B cell (primary cell): ENCODE data around the gene TGFBR2. TPM values are rescaled to one million over a fixed set of nuclear protein-coding genes. Genes with fewer than 3 reads are reported as not detected.

Source experiments
- ATAC-seq: fragments of 200-7000 bp; cut with Tn5 transposase; one replicate; pipeline ENCODE4 v1.10.0; 2021; ENCODE audit warnings: low read depth, mild to moderate bottlenecking, moderate number of reproducible peaks, moderate library complexity
- CTCF ChIA-PET: fragments of 350-600 bp; sonication (Branson Sonifier 250); formaldehyde crosslinking; loops from one replicate; lab custom pipeline; 2021; ENCODE audit warnings: antibody characterized with exemption, inconsistent platforms; lab: Charles Lee
- POLR2A ChIA-PET: fragments of 350-600 bp; sonication (Branson Sonifier 250); formaldehyde crosslinking; loops from one replicate; lab custom pipeline; 2021; ENCODE audit warnings: antibody characterized with exemption; lab: Charles Lee
- DNase-seq: peaks from one replicate; pipeline ENCODE4 v3.0.0; 2013
- H2AFZ ChIP-seq: 2 replicates; pipeline ENCODE4 v1.6.1; 2012; ENCODE audit warnings: mild to moderate bottlenecking, low read depth, low read length; ENCODE audit not compliant: insufficient read depth, poor library complexity, severe bottlenecking
- H3K27ac ChIP-seq, 2 donors: 1 replicate in 1 of 2; 2 replicates in 1 of 2; pipeline ENCODE4 v1.5.1; 2012 to 2013; ENCODE audit warnings: low read length in 2 of 2, mild to moderate bottlenecking in 2 of 2, moderate library complexity in 1 of 2
- H3K27me3 ChIP-seq, 4 experiments: fragments of 200-600 bp in 1 of 4; sonication (generic) in 1 of 4; replicated peaks in 1 of 4; 1 replicate in 2 of 4; 2 replicates in 2 of 4; pipeline versions ENCODE4 v1.6.1 to v1.7.0; 2013 to 2016; ENCODE audit warnings: low read length in 3 of 4, mild to moderate bottlenecking in 2 of 4, mixed read lengths in 1 of 4, moderate library complexity in 1 of 4; ENCODE audit not compliant: insufficient read depth in 4 of 4, control insufficient read depth in 3 of 4; ENCODE audit errors: control extremely low read depth in 1 of 4
- H3K36me3 ChIP-seq, 2 experiments: replicated peaks in 1 of 2; 1 replicate in 1 of 2; 2 replicates in 1 of 2; pipeline versions ENCODE4 v1.6.1 to v1.7.1; 2013; ENCODE audit warnings: low read length in 1 of 2; ENCODE audit not compliant: insufficient read depth in 2 of 2, control insufficient read depth in 1 of 2; ENCODE audit errors: control extremely low read depth in 1 of 2, extremely low read depth in 1 of 2
- H3K4me1 ChIP-seq, 2 donors: fragments of 200-600 bp in 1 of 2; sonication (generic) in 1 of 2; 1 replicate in 1 of 2; 2 replicates in 1 of 2; pipeline versions ENCODE4 v1.5.1 to v1.6.1; 2013 to 2017; ENCODE audit warnings: low read length in 2 of 2; ENCODE audit not compliant: control insufficient read depth in 2 of 2, insufficient read depth in 2 of 2
- H3K4me2 ChIP-seq: replicated peaks from 2 replicates; pipeline ENCODE3; 2012; ENCODE audit warnings: mild to moderate bottlenecking, low read depth, low read length; ENCODE audit not compliant: poor library complexity, severe bottlenecking
- H3K4me3 ChIP-seq, 5 experiments: fragments of 200-600 bp in 1 of 5; sonication (generic) in 1 of 5; 1 replicate in 3 of 5; 2 replicates in 2 of 5; pipeline versions ENCODE4 v1.5.1 to v1.7.0; 2011 to 2016; ENCODE audit warnings: low read length in 4 of 5, mild to moderate bottlenecking in 4 of 5, low read depth in 2 of 5, control low read depth in 1 of 5, moderate library complexity in 1 of 5; ENCODE audit not compliant: insufficient read depth in 1 of 5; ENCODE audit errors: control extremely low read depth in 1 of 5, extremely low read depth in 1 of 5
- H3K79me2 ChIP-seq: fragments of 200-600 bp; sonication (generic); one replicate; pipeline ENCODE4 v1.6.0; 2016; ENCODE audit warnings: low read length; ENCODE audit not compliant: control insufficient read depth, insufficient read depth
- H3K9ac ChIP-seq: fragments of 200-600 bp; sonication (generic); 2 replicates; pipeline ENCODE4 v1.6.1; 2017; ENCODE audit warnings: mild to moderate bottlenecking, low read length, moderate library complexity
- H3K9me3 ChIP-seq, 3 donors: one replicate each; pipeline versions ENCODE4 v1.6.1 to v1.7.1; 2013; ENCODE audit warnings: low read length in 2 of 3; ENCODE audit not compliant: control insufficient read depth in 2 of 3, insufficient read depth in 1 of 3; ENCODE audit errors: control extremely low read depth in 1 of 3
- H4K20me1 ChIP-seq: 2 replicates; pipeline ENCODE4 v1.6.0; 2012; ENCODE audit warnings: mild to moderate bottlenecking, low read length; ENCODE audit not compliant: insufficient read depth, control insufficient read depth, poor library complexity, severe bottlenecking
- H3K27ac Mint-ChIP-seq: one replicate; pipeline ENCODE4 v1.8.0; 2021; ENCODE audit warnings: mixed read lengths
- H3K27me3 Mint-ChIP-seq: one replicate; pipeline ENCODE4 v1.8.0; 2021; ENCODE audit warnings: mixed read lengths
- H3K4me1 Mint-ChIP-seq: one replicate; pipeline ENCODE4 v1.8.0; 2021; ENCODE audit warnings: mixed read lengths
- H3K4me3 Mint-ChIP-seq: one replicate; pipeline ENCODE4 v1.8.0; 2021; ENCODE audit warnings: mixed read lengths
- H3K9me3 Mint-ChIP-seq: one replicate; pipeline ENCODE4 v1.8.0; 2022; ENCODE audit warnings: mixed read lengths; ENCODE audit not compliant: insufficient read depth
- CTCF ChIP-seq: fragments of 200-600 bp; IDR thresholded peaks from one replicate; pipeline ENCODE4 v1.8.0; 2022; ENCODE audit warnings: antibody characterized with exemption, mild to moderate bottlenecking
- EZH2 ChIP-seq: IDR thresholded peaks from 2 replicates; pipeline ENCODE4 v1.6.1; 2012; ENCODE audit warnings: borderline replicate concordance, low read depth, mild to moderate bottlenecking, moderate library complexity, low read length; ENCODE audit not compliant: insufficient read depth, poor library complexity, severe bottlenecking
- WGBS: methylation state at CpG from one replicate; pipeline ENCODE4 v1.1.5; 2013; ENCODE audit warnings: missing lambda C conversion rate; ENCODE audit not compliant: insufficient coverage; 5-methylcytosine and 5-hydroxymethylcytosine counted together
- intact Hi-C: fragments of 100-400 bp; cut with micrococcal nuclease; formaldehyde crosslinking; loops from one replicate; pipeline ENCODE4 v1.10.0; 2022
- polyA plus RNA-seq: library from polyadenylated mRNA; depleted of rRNA; stranded (reverse); fragments of >200 nt; gene quantifications from 2 replicates; pipeline ENCODE4 v1.2.3, GENCODE V29; 2012
- total RNA-seq, 2 donors: library from RNA; stranded (reverse); fragments of 120-200 nt in 1 of 2; gene quantifications; 1 replicate in 1 of 2; 2 replicates in 1 of 2; pipeline versions ENCODE4 v1.2.3 to v1.2.4, GENCODE V29; 2013 to 2022

Gene TGFBR2
- total and polyA plus RNA-seq, 2 donors (not counting 1 experiment from before 2014, with no cell fraction given): 68.7 to 189 TPM

GRCh38 chr3:30577788-30578187, 28.6 kb upstream of the TGFBR2 start:
- DNase-seq (no peak), ATAC-seq (no peak)
- Histone ChIP-seq H3K4me2 (peak overlapping the region; percentile 11), H3K27me3 (no peaks in the 10 kb centered on the region), H3K36me3 (no peaks in the 10 kb centered on the region), H4K20me1 (no peaks in the 10 kb centered on the region), H3K79me2 (no peaks in the 10 kb centered on the region), H3K27ac (no peak overlapping the region), H2AFZ (no peak overlapping the region), H3K4me1 (peaks cover 13 to 14% of the 10 kb centered on the region in 2 donors), H3K9me3 (no peaks in the 10 kb centered on the region), H3K4me3 (no peak overlapping the region), H3K9ac (no peak overlapping the region)
- Mint-ChIP-seq H3K27ac (no peak overlapping the region), H3K4me3 (no peak overlapping the region), H3K27me3 (no peaks in the 10 kb centered on the region), H3K4me1 (peaks cover 23% of the 10 kb centered on the region), H3K9me3 (no peaks in the 10 kb centered on the region)
- TF ChIP-seq CTCF: no peak
- ChIA-PET CTCF (no interaction called here), POLR2A (no interaction called here)
- intact Hi-C loops: no loop called here

- ATAC-seq: no peak
- no peak overlapping the region for H3K4me3 Mint-ChIP-seq
These were observed 27.9 kb upstream of the TGFBR2 start for GRCh38 chr3:30578479-30578878.

More at GRCh38 chr3:30578479-30578878, 27.9 kb upstream of the TGFBR2 start:
- H3K27ac ChIP-seq: no peak overlapping the region
- no peak overlapping the region for H3K4me3 ChIP-seq
- ChIA-PET CTCF (no interaction called here), POLR2A (no interaction called here)
- WGBS: 83% methylated on average over 4 of the region's 4 CpGs
- H3K9ac ChIP-seq: no peak overlapping the region
- DNase-seq: no peak
- intact Hi-C loops: no loop called here
- H3K36me3 ChIP-seq: no peaks in the 10 kb centered on the region
- no peaks in the 10 kb centered on the region for H4K20me1 ChIP-seq
- peaks cover 13 to 14% of the 10 kb centered on the region in 2 donors for H3K4me1 ChIP-seq
- no peaks in the 10 kb centered on the region for H3K27me3 Mint-ChIP-seq
- peaks cover 23% of the 10 kb centered on the region for H3K4me1 Mint-ChIP-seq
- H2AFZ ChIP-seq: no peak overlapping the region
- no peaks in the 10 kb centered on the region for H3K9me3 Mint-ChIP-seq
- no peaks in the 10 kb centered on the region for H3K27me3 ChIP-seq
- no peaks in the 10 kb centered on the region for H3K79me2 ChIP-seq
- peak overlapping the region; percentile 11 for H3K4me2 ChIP-seq
- no peaks in the 10 kb centered on the region for H3K9me3 ChIP-seq
- TF ChIP-seq EZH2 (no peak), CTCF (no peak)
- no peak overlapping the region for H3K27ac Mint-ChIP-seq
